ENCODE results near the gene H19.

H19 gene

DNA sequence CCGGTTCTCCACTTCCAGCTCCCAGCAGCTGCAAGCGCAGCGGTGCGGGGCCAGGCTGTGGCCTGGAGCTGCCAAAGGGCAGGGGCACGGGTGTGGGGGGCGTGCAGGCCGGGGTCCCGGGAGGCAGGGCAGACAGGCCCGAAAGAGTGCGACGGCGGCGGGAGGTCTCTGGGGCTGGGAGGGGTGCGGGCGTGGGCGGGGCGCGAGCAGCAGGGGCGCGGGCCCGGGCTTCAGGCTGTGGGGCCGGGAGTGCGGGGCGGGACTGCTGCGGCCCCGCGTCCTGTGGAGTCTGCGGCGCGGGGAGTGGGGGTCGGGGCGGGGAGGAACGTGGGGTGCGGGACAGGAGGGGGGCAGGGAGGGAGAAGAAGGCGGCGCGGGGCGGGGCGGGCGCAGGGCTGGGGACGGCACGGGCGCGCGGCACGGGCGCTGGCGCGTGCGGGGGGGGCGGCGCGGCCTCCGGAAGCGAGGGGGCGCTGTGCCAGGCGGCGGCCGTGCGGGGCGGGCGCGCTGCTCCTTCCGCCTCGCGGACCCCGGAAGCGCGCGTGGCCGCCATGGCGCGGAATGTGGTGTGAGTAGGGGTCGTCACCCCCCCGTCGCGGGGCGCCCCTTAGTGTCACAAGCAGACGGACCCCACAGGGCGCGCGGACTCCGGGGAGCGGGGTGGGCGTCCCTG lies 50.7 kb downstream of the H19 start, which contains the start of gene MRPL23:
Gene MRPL23, plus strand, starts transcription at position 521 of the 673 bp plus-strand sequence. Its CDS starts 31 bp downstream, at position 552.
- DNase-seq: no peak
